Measurements from ENCODE around the gene UAP1L1.

The UAP1L1 gene

DNA sequence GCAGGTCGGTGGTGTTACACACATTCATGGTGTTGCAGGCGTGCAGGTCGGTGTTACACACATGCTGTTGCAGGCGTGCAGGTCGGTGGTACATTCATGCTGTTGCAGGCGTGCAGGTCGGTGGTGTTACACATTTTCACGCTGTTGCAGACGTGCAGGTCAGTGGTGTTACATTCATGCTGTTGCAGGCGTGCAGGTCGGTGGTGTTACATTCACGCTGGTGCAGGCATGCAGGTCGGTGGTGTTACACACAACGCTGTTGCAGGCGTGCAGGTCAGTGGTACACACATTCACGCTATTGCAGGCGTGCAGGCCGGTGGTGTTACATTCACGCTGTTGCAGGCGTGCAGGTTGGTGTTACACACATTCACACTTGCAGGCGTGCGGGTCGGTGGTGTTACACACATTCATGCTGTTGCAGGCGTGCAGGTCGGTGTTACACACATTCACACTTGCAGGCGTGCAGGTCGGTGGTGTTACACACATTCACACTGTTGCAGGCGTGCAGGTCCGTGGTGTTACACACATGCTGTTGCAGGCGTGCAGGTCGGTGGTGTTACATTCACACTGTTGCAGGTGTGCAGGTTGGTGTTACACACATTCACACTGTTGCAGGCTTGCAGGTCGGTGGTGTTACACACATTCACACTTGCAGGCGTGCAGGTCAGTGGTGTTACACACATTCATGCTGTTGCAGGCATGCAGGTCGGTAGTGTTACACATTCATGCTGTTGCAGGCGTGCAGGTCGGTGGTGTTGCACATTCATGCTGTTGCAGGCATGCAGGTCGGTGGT, 26.1 kb downstream of the UAP1L1 start:
- no peak for DNase-seq

DNA sequence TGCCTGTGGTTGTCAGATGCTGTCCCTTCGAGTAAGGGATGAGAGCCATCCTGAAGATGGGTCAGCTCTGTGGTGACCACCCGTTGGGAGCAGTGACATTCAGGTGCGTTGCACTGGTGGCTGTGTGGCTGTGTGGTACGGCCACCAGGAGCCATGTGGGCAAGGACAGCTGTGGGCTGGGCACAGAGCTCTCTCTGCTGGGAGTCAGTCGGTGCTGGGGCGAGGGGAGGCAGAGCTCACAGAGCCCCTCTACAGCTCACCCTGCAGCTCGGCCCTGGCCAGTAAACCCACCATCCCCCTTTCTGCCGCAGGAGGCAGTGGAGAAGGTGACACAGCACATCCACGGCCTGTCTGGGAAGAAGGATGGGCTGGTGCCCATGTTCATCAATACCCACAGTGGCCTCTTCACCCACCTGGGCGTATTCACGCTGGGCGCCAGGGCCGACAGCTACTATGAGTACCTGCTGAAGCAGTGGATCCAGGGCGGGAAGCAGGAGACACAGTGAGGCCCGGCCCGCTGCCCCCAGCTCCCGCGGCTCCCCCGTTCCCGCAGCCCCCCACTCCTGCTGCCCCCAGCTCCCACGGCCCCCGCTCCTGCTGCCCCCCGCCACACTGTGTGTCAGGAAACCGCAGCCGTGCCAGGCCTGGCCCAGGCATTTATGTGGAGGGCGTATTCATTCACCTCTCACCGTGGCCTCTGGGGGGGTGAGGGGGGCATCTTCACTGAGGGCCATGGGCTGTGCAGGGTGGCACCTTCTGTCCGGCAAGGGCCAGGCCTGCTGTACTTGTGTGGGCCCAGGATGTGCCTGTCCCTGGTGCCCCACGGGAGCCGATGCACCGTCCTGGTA, 28.7 kb downstream of the UAP1L1 start:
- no peak for DNase-seq

DNA sequence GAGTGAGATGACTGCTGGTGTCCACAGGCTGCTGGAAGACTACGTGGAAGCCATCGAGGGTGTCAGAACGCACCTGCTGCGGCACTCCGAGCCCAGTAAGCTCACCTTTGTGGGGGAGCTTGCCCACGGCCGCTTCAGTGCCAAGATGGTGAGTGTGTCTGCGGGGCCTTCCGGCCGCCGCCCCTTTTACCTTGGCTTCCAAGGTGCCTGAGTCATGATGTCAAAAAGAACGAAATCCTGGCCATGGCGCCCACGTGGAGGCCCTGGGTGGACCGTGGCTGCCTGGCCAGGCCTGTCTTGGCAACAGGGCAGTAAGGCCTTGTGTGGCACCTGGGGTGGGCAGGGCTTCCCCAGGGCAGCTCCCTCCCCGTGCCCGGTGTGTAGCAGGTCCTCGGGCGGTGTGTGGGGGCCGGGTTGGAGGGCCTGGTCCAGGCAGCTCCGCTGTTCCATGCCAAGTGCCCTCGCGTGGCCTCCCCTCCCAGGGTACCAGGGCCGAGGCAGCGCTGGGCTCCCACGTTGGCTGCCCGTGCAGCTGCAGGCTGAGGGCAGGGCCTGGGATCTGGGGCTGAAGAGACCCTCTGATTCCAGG, 29.4 kb downstream of the UAP1L1 start:
- DNase-seq: no peak

DNA sequence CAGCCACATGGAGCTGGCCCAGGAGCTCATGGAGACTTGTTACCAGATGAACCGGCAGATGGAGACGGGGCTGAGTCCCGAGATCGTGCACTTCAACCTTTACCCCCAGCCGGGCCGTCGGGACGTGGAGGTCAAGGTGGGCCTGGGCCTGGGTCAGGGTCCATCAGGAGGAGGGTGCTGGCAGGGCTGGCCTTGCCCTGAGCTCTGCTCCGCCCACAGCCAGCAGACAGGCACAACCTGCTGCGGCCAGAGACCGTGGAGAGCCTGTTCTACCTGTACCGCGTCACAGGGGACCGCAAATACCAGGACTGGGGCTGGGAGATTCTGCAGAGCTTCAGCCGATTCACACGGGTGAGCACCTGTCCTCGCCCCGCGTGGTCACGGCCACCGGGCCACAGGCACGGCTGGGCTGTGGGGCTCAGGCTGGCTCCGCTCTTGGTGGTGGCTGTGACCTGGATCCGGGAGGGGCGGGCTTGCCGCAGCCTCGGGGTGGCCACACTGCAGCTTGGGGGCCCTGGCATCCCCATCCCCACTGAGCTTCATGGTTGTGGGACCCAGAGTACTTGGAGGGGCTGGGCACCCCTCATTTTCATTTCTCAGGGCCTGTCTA, 30.1 kb downstream of the UAP1L1 start:
- no peak for DNase-seq

DNA sequence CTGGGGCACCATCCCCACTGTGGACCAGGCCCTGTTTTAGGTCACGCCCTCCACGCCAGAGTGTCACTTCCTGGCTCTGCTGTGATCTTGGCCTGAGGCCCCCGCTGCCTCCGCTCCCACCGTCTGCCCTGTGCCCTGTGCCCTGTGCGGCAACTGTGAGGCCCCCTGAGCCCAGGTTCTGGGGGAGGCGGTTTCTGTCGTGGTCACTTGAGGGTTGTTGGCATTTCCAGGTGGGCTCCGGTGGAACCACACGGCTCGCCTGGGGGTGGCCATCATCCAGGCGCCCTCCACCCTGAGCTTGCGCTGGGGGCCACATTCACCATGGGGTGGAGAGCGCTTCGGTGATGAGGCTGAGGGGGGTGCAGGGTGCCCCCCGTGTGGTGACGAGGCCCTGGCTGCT, 30.7 kb downstream of the UAP1L1 start:
- no peak for DNase-seq

DNA sequence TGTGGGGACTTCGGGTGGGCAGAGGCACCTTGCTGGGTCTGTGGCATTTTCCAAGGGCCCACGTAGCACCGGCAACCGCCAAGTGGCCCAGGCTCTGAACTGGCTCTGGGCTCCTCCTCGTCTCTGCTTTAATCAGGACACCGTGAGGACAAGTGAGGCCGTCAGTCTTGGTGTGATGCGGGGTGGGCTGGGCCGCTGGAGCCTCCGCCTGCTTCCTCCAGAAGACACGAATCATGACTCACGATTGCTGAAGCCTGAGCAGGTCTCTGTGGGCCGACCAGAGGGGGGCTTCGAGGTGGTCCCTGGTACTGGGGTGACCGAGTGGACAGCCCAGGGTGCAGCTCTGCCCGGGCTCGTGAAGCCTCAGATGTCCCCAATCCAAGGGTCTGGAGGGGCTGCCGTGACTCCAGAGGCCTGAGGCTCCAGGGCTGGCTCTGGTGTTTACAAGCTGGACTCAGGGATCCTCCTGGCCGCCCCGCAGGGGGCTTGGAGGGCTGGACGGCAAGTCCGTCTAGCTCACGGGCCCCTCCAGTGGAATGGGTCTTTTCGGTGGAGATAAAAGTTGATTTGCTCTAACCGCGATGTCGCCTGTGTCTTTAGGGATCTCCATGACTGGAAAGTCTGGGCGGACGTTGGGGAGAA, 31.4 kb downstream of the UAP1L1 start:
- DNase-seq: no peak

DNA sequence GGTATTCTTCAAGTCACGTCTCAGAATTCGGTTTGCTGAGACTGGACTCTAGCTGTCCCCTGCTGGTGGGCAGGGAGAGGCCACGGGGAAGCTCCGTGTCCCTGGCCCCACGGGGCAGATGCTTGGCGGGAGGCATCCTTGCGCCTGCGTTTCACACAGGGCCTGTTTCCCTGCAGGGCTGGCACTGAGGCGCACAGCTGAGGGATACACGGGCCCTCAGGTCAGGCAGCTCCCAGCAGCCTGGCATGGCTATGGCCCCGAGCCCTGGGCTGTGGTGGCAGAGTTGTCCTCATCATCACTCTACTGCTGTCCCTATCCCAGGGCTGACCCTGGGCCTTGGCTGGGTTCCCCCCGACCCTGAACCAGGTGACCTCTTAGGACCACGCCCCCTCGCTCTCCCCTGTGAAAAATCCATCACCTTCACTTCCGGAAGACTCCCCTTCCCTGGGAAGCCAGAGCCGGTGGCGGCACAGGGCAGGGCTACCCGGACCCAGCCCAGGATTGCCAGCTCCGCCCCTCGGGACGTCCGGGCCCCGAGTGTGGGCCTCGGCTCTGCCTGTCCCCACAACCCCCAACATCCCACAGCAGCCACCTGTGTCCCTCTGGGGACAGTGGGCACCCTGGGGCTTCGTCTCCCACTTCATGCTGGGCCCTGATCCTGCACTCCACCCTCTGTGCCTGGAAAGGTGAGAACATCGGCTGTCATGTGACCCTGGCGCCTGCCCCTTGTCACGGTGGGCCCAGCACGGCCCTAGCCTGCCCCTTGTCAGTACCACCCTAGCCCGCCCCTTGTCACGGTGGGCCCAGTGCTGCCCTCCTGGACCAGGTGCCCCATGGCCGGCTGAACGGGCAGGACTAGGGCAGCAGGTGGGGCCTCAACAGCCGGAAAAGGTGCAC, 32.2 kb downstream of the UAP1L1 start:
- no peak for DNase-seq

DNA sequence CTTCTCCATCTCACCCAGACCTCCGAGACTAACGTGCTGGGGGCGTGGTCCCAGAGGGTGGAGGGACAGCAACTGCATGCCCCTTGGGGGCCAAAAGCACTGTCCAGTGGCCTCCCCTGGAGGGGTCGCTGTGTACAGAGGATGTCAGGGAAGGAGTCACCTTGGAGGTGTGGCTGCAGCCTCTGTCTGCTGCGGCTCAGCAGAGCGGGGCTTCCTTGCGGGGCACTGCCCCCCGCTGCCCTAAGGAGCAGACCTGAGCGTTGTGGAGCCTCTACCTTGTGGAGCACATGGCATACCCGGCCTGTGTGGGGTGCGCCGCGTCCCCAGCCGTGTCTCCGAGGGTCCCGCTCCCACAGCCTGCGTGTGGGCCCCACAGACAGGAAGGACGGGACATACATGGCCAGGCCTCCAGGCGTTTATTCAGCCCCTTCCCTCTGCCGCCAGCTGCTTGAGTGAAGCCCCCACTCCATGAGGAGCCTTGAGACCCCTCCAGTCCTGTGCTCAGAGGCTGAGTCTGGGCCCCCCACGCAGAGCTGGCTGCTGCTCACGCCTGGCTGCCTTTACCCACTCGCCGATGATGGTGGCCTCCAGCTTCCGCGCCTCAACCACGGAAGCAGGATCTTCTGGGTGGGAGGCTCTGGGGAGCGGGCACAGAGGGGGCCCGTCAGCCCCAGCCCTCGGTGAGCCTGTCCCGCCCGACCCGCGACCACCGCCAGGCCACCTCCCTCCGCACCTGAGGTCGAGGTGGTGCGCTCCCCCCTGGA, 33.0 kb downstream of the UAP1L1 start:
- DNase-seq: no peak

DNA sequence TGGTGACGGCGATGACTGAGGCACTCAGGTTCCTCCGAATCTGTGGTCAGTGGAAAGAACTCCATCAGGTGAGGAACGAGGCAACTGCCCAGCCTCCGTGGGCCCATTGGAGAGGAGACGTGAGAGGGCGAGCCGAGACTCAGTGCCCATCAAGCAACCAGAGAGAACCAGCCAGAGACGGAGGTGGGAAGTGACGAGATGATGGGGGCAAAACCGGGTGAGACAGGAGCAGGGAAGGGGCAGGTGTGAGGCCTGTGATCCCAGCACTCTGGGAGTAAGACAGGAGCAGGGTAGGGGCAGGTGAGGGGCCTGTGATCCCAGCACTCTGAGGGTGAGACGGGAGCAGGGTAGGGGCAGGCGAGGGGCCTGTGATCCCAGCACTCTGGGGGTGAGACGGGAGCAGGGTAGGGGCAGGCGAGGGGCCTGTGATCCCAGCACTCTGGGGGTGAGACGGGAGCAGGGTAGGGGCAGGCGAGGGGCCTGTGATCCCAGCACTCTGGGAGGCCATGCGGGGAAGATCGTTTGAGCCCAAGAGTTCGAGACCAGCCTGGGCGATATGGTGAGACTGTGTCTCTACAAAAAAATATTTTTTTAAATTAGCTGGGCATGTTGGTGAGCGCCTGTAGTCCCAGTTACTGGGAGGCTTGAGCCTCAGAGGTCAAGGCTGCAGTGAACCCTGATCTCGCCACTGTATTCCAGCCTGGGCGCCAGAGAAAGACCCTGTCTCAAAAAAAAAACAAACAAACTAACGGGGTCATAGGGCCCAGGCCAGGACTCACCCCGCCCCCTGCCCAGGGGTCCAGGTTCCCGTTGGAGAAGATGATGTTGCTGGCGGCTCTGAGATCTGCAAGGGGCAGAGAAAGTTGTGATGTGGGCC, 33.8 kb downstream of the UAP1L1 start:
- DNase-seq: no peak

DNA sequence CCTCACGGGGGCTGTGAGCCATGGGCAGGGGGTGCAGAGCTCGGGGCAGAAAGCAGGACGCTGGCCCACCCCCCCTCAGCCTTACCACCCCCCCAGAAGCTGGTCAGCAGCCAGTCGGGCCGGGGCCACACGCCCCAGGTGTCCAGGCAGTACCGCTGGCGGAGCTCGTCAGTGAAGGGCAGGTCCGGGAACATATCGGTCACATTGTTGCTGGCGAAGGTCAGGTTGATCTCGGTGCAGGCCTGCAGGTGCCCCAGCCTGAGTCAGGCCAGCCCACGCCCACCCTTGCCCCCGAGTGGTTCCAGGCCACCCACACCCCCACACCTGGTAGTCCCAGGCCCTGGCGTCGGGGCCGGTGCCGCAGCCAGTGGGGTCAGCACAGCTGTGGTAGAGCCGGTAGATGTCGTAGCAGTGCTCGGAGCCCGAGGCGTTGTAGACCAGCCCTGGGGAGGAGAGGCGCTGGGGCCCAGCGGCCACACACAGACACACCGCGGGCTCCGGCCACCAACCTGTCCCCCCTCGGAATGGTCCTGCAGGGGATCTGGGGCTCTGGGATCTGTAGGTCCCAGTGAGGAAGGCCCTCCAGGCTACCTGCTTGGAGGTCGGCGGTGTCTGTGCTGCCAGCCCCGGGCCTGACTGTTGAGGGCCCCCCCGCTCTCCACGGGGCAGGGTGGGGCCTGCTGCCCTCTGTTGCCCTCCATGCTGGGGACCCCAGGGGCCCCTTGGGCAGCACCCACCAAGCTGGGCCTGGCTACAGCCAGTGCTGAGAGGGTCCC, 34.7 kb downstream of the UAP1L1 start:
- DNase-seq: no peak

DNA sequence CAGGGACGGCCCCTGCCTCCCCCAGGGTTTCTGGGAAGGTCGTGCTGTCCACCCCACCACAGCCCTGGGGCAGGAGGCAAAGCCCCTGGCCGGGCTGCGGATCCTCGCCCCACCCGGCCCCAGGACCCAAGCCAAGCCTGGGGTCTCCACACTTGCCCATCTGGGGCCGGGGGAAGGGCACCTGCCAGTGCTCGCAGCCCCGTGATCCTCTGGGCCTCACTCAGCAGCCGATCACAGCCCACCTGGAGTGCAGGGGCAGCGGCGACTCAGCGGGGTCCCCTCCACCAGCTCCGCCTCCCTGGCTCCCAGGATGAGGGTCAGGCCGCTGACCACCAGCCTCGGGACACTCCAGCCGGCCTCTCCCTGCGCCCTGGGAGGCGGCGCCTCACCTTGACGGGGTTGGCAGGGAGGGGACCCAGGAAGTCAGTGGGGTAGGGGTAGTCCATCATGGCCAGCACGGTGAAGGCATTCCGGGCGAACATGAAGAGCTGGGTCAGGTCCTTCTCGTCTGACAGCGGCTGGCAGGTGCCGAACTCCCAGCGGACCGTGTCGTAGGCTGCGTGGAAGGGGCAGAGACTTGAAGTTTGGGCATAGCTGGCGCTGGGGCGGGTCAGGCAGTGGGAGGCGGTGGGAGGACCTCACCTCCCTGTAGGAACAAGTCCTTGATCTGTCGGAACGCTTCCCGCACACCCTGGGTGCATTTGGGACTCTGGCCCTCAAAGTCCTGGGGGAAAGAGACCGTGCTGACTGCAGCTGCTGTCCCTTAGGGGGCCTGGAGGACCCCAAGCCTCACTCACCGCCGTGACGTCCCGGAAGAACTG, 35.5 kb downstream of the UAP1L1 start:
- DNase-seq: no peak

DNA sequence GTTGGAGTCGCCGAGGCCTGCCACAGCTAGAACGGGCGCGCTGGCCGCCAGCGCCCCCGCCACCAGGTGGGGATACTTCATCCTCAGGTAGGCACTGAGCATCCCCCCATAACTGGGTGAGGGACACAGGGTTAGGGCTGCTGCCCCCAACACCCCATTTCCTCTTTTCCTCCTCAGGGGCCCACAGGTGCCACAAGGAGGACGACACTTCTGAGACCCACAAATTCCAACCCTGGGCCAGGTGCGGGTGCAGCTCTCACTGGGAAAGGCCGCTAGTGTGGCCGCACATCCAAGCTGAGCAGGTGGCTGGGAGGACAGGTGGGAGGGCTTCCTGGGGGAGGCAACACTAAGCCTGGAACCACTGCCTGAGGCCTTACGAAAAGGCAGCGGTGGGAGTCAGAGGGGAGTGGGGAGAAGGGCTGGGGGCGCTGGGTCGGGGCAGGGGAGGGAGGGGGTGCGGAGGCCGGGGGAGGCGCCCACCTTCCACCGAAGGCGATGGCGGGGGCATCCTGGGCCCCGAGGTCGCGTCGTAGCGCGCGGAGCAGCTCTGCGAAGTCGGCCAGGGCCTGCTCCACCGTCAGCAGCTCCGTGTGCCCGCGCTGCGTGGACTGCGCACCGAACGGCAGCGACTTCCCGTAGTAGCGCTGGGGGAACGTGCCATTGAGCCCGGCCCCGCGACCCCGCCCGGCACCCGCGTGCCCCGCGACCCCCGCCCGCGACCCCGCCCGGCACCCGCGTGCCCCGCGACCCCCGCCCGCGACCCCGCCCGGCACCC, 36.3 kb downstream of the UAP1L1 start:
- DNase-seq: peak; percentile 23

DNA sequence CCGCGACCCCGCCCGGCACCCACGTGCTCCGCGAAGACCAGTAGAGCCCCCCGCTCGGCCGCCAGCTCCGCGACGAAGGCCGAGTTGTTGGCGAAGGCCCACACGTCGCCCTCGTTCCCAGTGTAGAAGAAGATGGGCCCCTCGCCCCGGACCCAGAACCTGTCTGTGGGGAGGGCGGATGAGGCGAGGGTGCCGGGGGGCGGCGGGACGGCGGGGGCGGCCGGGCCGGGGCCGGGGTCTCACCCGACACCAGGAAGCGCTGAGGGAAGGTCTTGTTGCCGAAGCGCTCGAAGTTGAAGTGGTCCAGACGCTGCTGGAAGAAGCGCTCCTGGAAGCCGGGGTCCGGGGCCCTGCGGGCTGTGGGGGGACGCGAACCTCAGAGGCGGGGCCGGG, 36.9 kb downstream of the UAP1L1 start:
- no peak for DNase-seq

DNA sequence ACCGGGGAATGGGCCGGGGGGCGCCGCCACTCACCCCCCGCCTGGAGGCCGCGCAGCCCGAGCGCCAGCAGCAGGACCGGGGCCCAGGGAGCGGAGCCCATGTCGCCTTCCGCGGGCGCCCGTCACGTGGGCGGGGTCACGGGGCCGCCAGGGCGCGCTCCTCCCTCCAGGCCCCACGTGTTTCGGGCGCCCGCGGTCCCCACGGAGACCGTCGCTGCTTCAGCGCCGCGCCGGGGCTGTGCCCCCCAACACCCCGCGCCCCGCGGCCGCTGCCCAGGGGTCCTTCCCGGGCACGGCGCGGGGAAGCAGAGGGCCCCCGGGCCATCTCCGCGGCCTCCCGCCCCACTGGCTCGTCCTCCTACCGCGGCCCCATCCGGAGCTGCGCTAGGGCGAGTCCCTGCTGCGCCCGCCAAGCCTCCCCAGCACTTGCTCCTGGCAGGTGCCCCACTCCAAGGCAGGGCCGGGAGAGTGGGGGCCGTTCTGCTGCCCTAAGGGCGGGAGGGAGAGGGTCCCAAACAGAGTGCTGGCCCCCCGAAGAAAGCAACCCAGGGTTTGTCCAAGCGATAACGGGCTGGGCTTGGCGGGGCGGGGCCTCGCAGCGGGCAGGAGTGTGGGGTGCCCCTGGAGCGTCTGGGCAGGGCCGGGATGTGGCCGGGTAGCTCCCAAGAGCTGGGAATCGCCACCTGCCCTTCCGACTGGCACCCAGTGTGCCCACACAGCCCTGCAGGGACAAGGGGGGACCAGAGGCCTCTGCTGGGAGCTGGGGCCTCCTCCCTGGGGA, 37.5 kb downstream of the UAP1L1 start, which contains the start of gene DPP7:
DPP7 (minus strand) TSS at position 121 of the 781 bp plus-strand sequence; CDS start at position 101, 20 bp downstream.
- DNase-seq: peak; percentile 60

DNA sequence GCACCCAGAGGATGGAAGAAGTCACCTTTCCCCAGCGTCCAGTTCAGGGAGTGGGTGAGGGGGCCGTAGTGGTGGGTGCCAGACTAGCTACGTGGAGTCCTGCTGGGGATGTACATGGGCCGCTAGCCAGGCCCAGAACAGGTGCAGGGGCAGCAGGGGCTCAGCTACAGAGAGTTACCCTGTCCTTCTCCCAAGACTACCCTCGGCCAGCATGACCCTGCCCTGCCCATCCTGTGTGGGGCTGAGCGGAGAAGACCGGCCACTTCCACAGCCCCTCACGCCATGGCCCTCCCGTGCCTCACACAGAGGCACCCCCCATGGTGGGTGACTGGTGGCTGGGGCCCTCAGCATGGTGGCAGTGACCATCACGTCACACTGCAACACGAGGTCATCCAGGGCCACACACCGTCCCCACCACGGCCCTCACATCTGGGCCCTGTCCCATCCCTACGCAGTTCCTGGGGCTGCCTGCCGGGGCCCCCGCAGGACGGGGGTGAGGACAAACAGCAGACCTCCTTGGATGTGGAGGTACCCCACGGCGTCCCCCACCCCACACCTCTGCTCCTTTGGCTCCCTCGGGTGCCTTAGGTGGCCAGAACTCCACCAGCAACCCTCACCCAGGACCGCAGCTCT, 38.2 kb downstream of the UAP1L1 start:
- no peak for DNase-seq

DNA sequence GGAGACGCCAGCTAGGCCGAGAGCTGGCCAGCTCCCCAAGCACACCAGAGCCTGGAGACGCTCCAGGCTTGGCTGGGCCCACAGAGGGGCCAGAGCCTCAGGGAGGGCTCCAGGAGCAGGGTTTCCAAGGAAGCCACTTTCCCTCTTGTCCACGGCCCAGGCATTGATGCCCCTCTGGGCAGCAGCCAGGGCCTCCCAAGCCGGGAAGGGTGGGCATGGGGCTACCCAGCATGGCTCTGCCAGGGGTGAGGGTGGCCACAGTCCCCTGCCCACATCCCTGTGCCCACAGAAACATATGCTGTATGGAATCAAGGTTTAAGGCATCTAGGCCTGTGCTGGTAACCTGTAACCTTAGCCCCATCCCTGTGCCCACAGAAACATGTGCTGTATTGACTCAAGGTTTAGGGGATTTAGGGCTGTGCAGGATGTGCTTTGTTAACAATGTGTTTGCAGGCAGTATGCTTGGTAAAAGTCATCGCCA, 38.8 kb downstream of the UAP1L1 start:
- DNase-seq: no peak

Measured in CD4-positive, alpha-beta T cell treated with Interleukin-4 for 4 hours (primary cell).